Measurements from ENCODE around the gene NEMF.
"Not testable (repeated sequence)": the region's sequence is repeated elsewhere in the genome, so short reads cannot be mapped to it uniquely, and the experiment has no call there.

NEMF gene

GRCh38 chr14:49895480-49895879, 42.9 kb upstream of the NEMF start:
- peak overlapping the region; percentile 89 for H3K4me3 ChIP-seq (replicated peaks; ENCODE audit: low read depth, low read length)
- DNase-seq (ENCODE audit: extremely low read depth, low read depth), result no peak
- TF ChIP-seq CTCF (IDR thresholded peaks at IDR 0.05; ENCODE audit: low read depth, low read length, missing control alignments), result no peak

- not testable (repeated sequence) for DNase-seq (ENCODE audit: extremely low read depth, low read depth)
- H3K4me3 ChIP-seq (replicated peaks; ENCODE audit: low read depth, low read length), result peak overlapping the region; percentile 89
Observed at GRCh38 chr14:49894214-49895107, 41.9 kb upstream of the NEMF start.

- TF ChIP-seq CTCF (IDR thresholded peaks at IDR 0.05; ENCODE audit: low read depth, low read length, missing control alignments), result no peak
- no peak for DNase-seq (ENCODE audit: extremely low read depth, low read depth)
- H3K4me3 ChIP-seq (replicated peaks; ENCODE audit: low read depth, low read length), result peak overlapping the region; percentile 89
Observed at GRCh38 chr14:49893309-49894213, 41.0 kb upstream of the NEMF start.

- H3K4me3 ChIP-seq (replicated peaks; ENCODE audit: low read depth, low read length), result peak within 1 kb of the TSS; percentile 89
- DNase-seq (ENCODE audit: extremely low read depth, low read depth), result peak; percentile 86
- TF ChIP-seq CTCF (IDR thresholded peaks at IDR 0.05; ENCODE audit: low read depth, low read length, missing control alignments), result no peak
Observed at GRCh38 chr14:49892636-49893308, 40.2 kb upstream of the NEMF start, which contains the start of gene ARF6. TSS of gene ARF6 (plus strand) at chr14:49893082. CDS start at chr14:49893737, 655 bp downstream.

DNA sequence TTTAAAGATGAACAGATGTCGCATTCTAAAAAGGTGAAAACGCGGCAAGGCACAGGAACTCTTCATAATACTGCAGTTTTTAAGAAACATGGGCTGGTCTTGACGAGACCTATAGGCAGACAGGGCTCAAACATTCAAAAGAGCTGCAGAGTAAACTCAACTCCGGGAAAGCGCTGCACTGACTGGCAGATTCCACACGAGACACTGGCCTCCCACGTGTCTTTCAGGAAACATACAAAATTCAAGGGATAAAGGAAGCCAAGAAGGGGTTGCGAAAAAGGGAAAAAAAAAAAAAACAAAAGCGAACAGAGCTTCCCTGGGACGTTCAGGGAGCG, 39.7 kb upstream of the NEMF start:
- no peak for DNase-seq (ENCODE audit: extremely low read depth, low read depth)
- H3K4me3 ChIP-seq (replicated peaks; ENCODE audit: low read depth, low read length), result peak overlapping the region; percentile 89
- TF ChIP-seq CTCF (IDR thresholded peaks at IDR 0.05; ENCODE audit: low read depth, low read length, missing control alignments), result no peak

GRCh38 chr14:49888293-49888692, 35.7 kb upstream of the NEMF start:
- H3K4me3 ChIP-seq (replicated peaks; ENCODE audit: low read depth, low read length), result no peak overlapping the region
- DNase-seq (ENCODE audit: extremely low read depth, low read depth), result no peak
- TF ChIP-seq CTCF (IDR thresholded peaks at IDR 0.05; ENCODE audit: low read depth, low read length, missing control alignments), result no peak
